ENCODE results near the gene FKBP15. TPM values are rescaled to one million over a fixed set of nuclear protein-coding genes. Genes with fewer than 3 reads are reported as not detected.

Gene FKBP15
- total RNA-seq, 5 donors from 2014 or later (not counting 1 experiment from before 2014, with no cell fraction given): 22.2 to 31.8 (median 29.5) TPM

GRCh38 chr9:113219186-113219936, 1.7 kb downstream of the FKBP15 start:
- ATAC-seq (replicated peaks in 1 of 4) (no peak), DNase-seq (no peak)
- ChIA-PET CTCF (interaction anchor here (0.5 to 3.6 kb wide), 6 partner anchors 10 to 69 kb away, joined by 3 to 31 read pairs (median 4); partner anchors contain the start of genes CDC26 (in 1 of the 2), PRPF4 (in 1 of the 2) and SLC31A2 (in 1 of the 2)), POLR2A (interaction anchor here (0.5 to 0.8 kb wide), 4 partner anchors 15 to 1591 kb away, joined by 3 read pairs; no protein-coding TSS in a partner anchor)
- 30% methylated on average over 1 of the region's 3 CpGs for WGBS (ENCODE audit: insufficient coverage)
- Histone ChIP-seq H3K36me3 (ENCODE audit: control insufficient read depth in 2 of 2, extremely low read depth in 1 of 2, insufficient read depth in 1 of 2, low read length in 1 of 2) (peaks cover 0 to 3% of the 10 kb centered on the region in 2 donors), H3K4me1 (ENCODE audit: control insufficient read depth in 1 of 2, extremely low read depth in 1 of 2, insufficient read depth in 2 of 2, low read length in 2 of 2) (peaks cover 21 to 23% of the 10 kb centered on the region in 2 experiments), H3K4me3 (ENCODE audit: control insufficient read depth in 1 of 2, extremely low read depth in 1 of 2, low read length in 1 of 2) (no peak overlapping the region), H3K27me3 (replicated peaks in 1 of 2; ENCODE audit: control insufficient read depth in 2 of 2, extremely low read depth in 1 of 2, insufficient read depth in 2 of 2, low read length in 1 of 2) (no peaks in the 10 kb centered on the region), H3K9me3 (no peaks in the 10 kb centered on the region), H3K27ac (ENCODE audit: low read length) (peak overlapping the region; percentile 13)
- peak overlapping the region; percentile 1 to 91 for H3K27ac Mint-ChIP-seq
- no peaks in the 10 kb centered on the region for H3K27me3 Mint-ChIP-seq
- peaks cover 60 to 62% (median 60%) of the 10 kb centered on the region in 3 donors for H3K4me1 Mint-ChIP-seq
- peaks cover 7% of the 10 kb centered on the region for H3K36me3 Mint-ChIP-seq
- H3K4me3 Mint-ChIP-seq: peak overlapping the region; percentile 88 to 98 (median 94)
- no peaks in the 10 kb centered on the region for H3K9me3 Mint-ChIP-seq

GRCh38 chr9:113216406-113216805, 4.7 kb downstream of the FKBP15 start:
- Histone ChIP-seq H3K4me3 (ENCODE audit: control insufficient read depth in 1 of 2, extremely low read depth in 1 of 2, low read length in 1 of 2) (no peak overlapping the region), H3K9me3 (no peaks in the 10 kb centered on the region), H3K36me3 (ENCODE audit: control insufficient read depth in 2 of 2, extremely low read depth in 1 of 2, insufficient read depth in 1 of 2, low read length in 1 of 2) (peaks cover 0 to 3% of the 10 kb centered on the region in 2 donors), H3K4me1 (ENCODE audit: control insufficient read depth in 1 of 2, extremely low read depth in 1 of 2, insufficient read depth in 2 of 2, low read length in 2 of 2) (peaks cover 10 to 17% of the 10 kb centered on the region in 2 experiments), H3K27ac (ENCODE audit: low read length) (no peak overlapping the region), H3K27me3 (replicated peaks in 1 of 2; ENCODE audit: control insufficient read depth in 2 of 2, extremely low read depth in 1 of 2, insufficient read depth in 2 of 2, low read length in 1 of 2) (no peaks in the 10 kb centered on the region)
- ATAC-seq (replicated peaks in 1 of 4) (no peak), DNase-seq (no peak)
- Mint-ChIP-seq H3K36me3 (peaks cover 18% of the 10 kb centered on the region), H3K9me3 (no peaks in the 10 kb centered on the region), H3K4me3 (no peak overlapping the region), H3K4me1 (peaks cover 43 to 54% (median 54%) of the 10 kb centered on the region in 3 donors), H3K27me3 (no peaks in the 10 kb centered on the region), H3K27ac (no peak overlapping the region)
- 100% methylated on average over 2 of the region's 3 CpGs for WGBS (ENCODE audit: insufficient coverage)
- ChIA-PET CTCF (no interaction called here), POLR2A (no interaction called here)

- no peak overlapping the region for H3K27ac ChIP-seq (ENCODE audit: low read length)
- ChIA-PET POLR2A (no interaction called here), CTCF (no interaction called here)
- Mint-ChIP-seq H3K27me3 (no peaks in the 10 kb centered on the region), H3K4me3 (no peak overlapping the region), H3K27ac (peak overlapping the region; percentile 60 to 71), H3K9me3 (no peaks in the 10 kb centered on the region), H3K4me1 (peaks cover 35 to 48% (median 45%) of the 10 kb centered on the region in 3 donors), H3K36me3 (peaks cover 26% of the 10 kb centered on the region)
- no peaks in the 10 kb centered on the region for H3K9me3 ChIP-seq
- ATAC-seq (replicated peaks in 1 of 4) (peak in 2 of 4 experiments; percentile 32 to 45), DNase-seq (peak in 1 of 35 experiments; percentile 50)
- WGBS (ENCODE audit: insufficient coverage): no CpG with 5 or more reads among the region's 3 CpGs
- H3K36me3 ChIP-seq (ENCODE audit: control insufficient read depth in 2 of 2, extremely low read depth in 1 of 2, insufficient read depth in 1 of 2, low read length in 1 of 2): peaks cover 0 to 14% of the 10 kb centered on the region in 2 donors
- H3K4me3 ChIP-seq (ENCODE audit: control insufficient read depth in 1 of 2, extremely low read depth in 1 of 2, low read length in 1 of 2): no peak overlapping the region
- H3K4me1 ChIP-seq (ENCODE audit: control insufficient read depth in 1 of 2, extremely low read depth in 1 of 2, insufficient read depth in 2 of 2, low read length in 2 of 2): peaks cover 3 to 11% of the 10 kb centered on the region in 2 experiments
- H3K27me3 ChIP-seq (replicated peaks in 1 of 2; ENCODE audit: control insufficient read depth in 2 of 2, extremely low read depth in 1 of 2, insufficient read depth in 2 of 2, low read length in 1 of 2): no peaks in the 10 kb centered on the region
These were observed 5.9 kb downstream of the FKBP15 start for GRCh38 chr9:113215132-113215531.

GRCh38 chr9:113210815-113211214, 10.3 kb downstream of the FKBP15 start:
- Histone ChIP-seq H3K4me1 (ENCODE audit: control insufficient read depth in 1 of 2, extremely low read depth in 1 of 2, insufficient read depth in 2 of 2, low read length in 2 of 2) (no peaks in the 10 kb centered on the region), H3K27ac (ENCODE audit: low read length) (no peak overlapping the region), H3K36me3 (ENCODE audit: control insufficient read depth in 2 of 2, extremely low read depth in 1 of 2, insufficient read depth in 1 of 2, low read length in 1 of 2) (peaks cover 2 to 40% of the 10 kb centered on the region in 2 donors), H3K27me3 (replicated peaks in 1 of 2; ENCODE audit: control insufficient read depth in 2 of 2, extremely low read depth in 1 of 2, insufficient read depth in 2 of 2, low read length in 1 of 2) (no peaks in the 10 kb centered on the region), H3K9me3 (no peaks in the 10 kb centered on the region), H3K4me3 (ENCODE audit: control insufficient read depth in 1 of 2, extremely low read depth in 1 of 2, low read length in 1 of 2) (no peak overlapping the region)
- H3K4me3 Mint-ChIP-seq: no peak overlapping the region
- H3K9me3 Mint-ChIP-seq: no peaks in the 10 kb centered on the region
- H3K27ac Mint-ChIP-seq: peak overlapping the region in 1 of 2 donors; percentile 34
- no peaks in the 10 kb centered on the region for H3K27me3 Mint-ChIP-seq
- ATAC-seq (replicated peaks in 1 of 4) (no peak), DNase-seq (no peak)
- WGBS (ENCODE audit: insufficient coverage): 93% methylated on average over 6 of the region's 10 CpGs
- ChIA-PET POLR2A (no interaction called here), CTCF (interaction anchor here in 1 of 2 donors (0.7 kb wide), 1 partner anchor 36 kb away, joined by 4 read pairs; no protein-coding TSS in a partner anchor)
- H3K4me1 Mint-ChIP-seq: peaks cover 14 to 23% (median 16%) of the 10 kb centered on the region in 3 donors
- H3K36me3 Mint-ChIP-seq: peaks cover 52% of the 10 kb centered on the region

- CTCF ChIA-PET: interaction anchor here in 1 of 2 donors (0.7 kb wide), 1 partner anchor 20 kb away, joined by 5 read pairs; no protein-coding TSS in a partner anchor
- Mint-ChIP-seq H3K27me3 (no peaks in the 10 kb centered on the region), H3K4me1 (peaks cover 0 to 6% (median 0%) of the 10 kb centered on the region in 3 donors), H3K36me3 (peaks cover 73% of the 10 kb centered on the region), H3K9me3 (no peaks in the 10 kb centered on the region), H3K27ac (no peak overlapping the region), H3K4me3 (no peak overlapping the region)
- H3K4me1 ChIP-seq (ENCODE audit: control insufficient read depth in 1 of 2, extremely low read depth in 1 of 2, insufficient read depth in 2 of 2, low read length in 2 of 2): no peaks in the 10 kb centered on the region
- no peak overlapping the region for H3K27ac ChIP-seq (ENCODE audit: low read length)
- H3K4me3 ChIP-seq (ENCODE audit: control insufficient read depth in 1 of 2, extremely low read depth in 1 of 2, low read length in 1 of 2): no peak overlapping the region
- POLR2A ChIA-PET: no interaction called here
- no CpG with 5 or more reads among the region's 1 CpG for WGBS (ENCODE audit: insufficient coverage)
- H3K9me3 ChIP-seq: no peaks in the 10 kb centered on the region
- H3K27me3 ChIP-seq (replicated peaks in 1 of 2; ENCODE audit: control insufficient read depth in 2 of 2, extremely low read depth in 1 of 2, insufficient read depth in 2 of 2, low read length in 1 of 2): no peaks in the 10 kb centered on the region
- no peak for DNase-seq
- peaks cover 2 to 57% of the 10 kb centered on the region in 2 donors for H3K36me3 ChIP-seq (ENCODE audit: control insufficient read depth in 2 of 2, extremely low read depth in 1 of 2, insufficient read depth in 1 of 2, low read length in 1 of 2)
- ATAC-seq (replicated peaks in 1 of 4): no peak
These were observed 15.2 kb downstream of the FKBP15 start for GRCh38 chr9:113205861-113206260.

GRCh38 chr9:113205432-113205831, 15.6 kb downstream of the FKBP15 start:
- H3K27ac ChIP-seq (ENCODE audit: low read length): no peak overlapping the region
- H3K4me1 Mint-ChIP-seq: peaks cover 0 to 6% (median 0%) of the 10 kb centered on the region in 3 donors
- H3K36me3 Mint-ChIP-seq: peaks cover 68% of the 10 kb centered on the region
- CTCF ChIA-PET: no interaction called here
- WGBS (ENCODE audit: insufficient coverage): no CpG with 5 or more reads among the region's 2 CpGs
- no peaks in the 10 kb centered on the region for H3K9me3 Mint-ChIP-seq
- no peak for ATAC-seq (replicated peaks in 1 of 4)
- no peak overlapping the region for H3K4me3 ChIP-seq (ENCODE audit: control insufficient read depth in 1 of 2, extremely low read depth in 1 of 2, low read length in 1 of 2)
- H3K27ac Mint-ChIP-seq: no peak overlapping the region
- POLR2A ChIA-PET: no interaction called here
- H3K9me3 ChIP-seq: no peaks in the 10 kb centered on the region
- H3K36me3 ChIP-seq (ENCODE audit: control insufficient read depth in 2 of 2, extremely low read depth in 1 of 2, insufficient read depth in 1 of 2, low read length in 1 of 2): peaks cover 2 to 52% of the 10 kb centered on the region in 2 donors
- no peak for DNase-seq
- no peak overlapping the region for H3K4me3 Mint-ChIP-seq
- no peaks in the 10 kb centered on the region for H3K27me3 ChIP-seq (replicated peaks in 1 of 2; ENCODE audit: control insufficient read depth in 2 of 2, extremely low read depth in 1 of 2, insufficient read depth in 2 of 2, low read length in 1 of 2)
- no peaks in the 10 kb centered on the region for H3K4me1 ChIP-seq (ENCODE audit: control insufficient read depth in 1 of 2, extremely low read depth in 1 of 2, insufficient read depth in 2 of 2, low read length in 2 of 2)
- no peaks in the 10 kb centered on the region for H3K27me3 Mint-ChIP-seq

All from T-cell (primary cell).